Loucy (cell line): ENCODE data around the gene SLC43A2.

Experiments used
- H2AFZ ChIP-seq: fragments of 200-600 bp; sonication (generic); 2 replicates; pipeline ENCODE4 v1.6.0; 2016; ENCODE audit warnings: antibody characterized with exemption, mild to moderate bottlenecking, low read length, moderate library complexity
- H3F3A ChIP-seq: fragments of 200-600 bp; 2 replicates; pipeline ENCODE4 v1.6.0; 2016; ENCODE audit warnings: antibody characterized with exemption, low read depth, mild to moderate bottlenecking
- H3K27me3 ChIP-seq: fragments of 200-600 bp; sonication (generic); 2 replicates; pipeline ENCODE4 v1.6.1; 2014; ENCODE audit warnings: low read length, mild to moderate bottlenecking; ENCODE audit not compliant: insufficient read depth, poor library complexity, severe bottlenecking
- H3K36me3 ChIP-seq: fragments of 200-600 bp; sonication (generic); 2 replicates; pipeline ENCODE4 v1.6.1; 2016; ENCODE audit warnings: low read length; ENCODE audit not compliant: insufficient read depth
- H3K4me1 ChIP-seq: fragments of 200-600 bp; sonication (generic); 2 replicates; pipeline ENCODE4 v1.5.1; 2014; ENCODE audit warnings: low read length, mild to moderate bottlenecking; ENCODE audit not compliant: insufficient read depth, poor library complexity, severe bottlenecking
- H3K4me2 ChIP-seq: fragments of 200-600 bp; sonication (generic); 2 replicates; pipeline ENCODE4 v1.6.0; 2014; ENCODE audit warnings: antibody characterized with exemption, low read length, low read depth, mild to moderate bottlenecking; ENCODE audit not compliant: poor library complexity, severe bottlenecking
- H3K4me3 ChIP-seq: fragments of 200-600 bp; sonication (generic); 2 replicates; pipeline ENCODE4 v1.5.1; 2014; ENCODE audit warnings: low read length, mild to moderate bottlenecking, mixed read lengths; ENCODE audit not compliant: poor library complexity, severe bottlenecking
- H3K79me2 ChIP-seq: fragments of 200-600 bp; sonication (generic); 2 replicates; pipeline ENCODE4 v1.6.1; 2014; ENCODE audit warnings: low read length; ENCODE audit not compliant: insufficient read depth
- H3K9ac ChIP-seq: fragments of 200-600 bp; sonication (generic); 2 replicates; pipeline ENCODE4 v1.6.0; 2014; ENCODE audit warnings: mild to moderate bottlenecking, low read depth, low read length, moderate library complexity; ENCODE audit not compliant: poor library complexity, severe bottlenecking
- H3K9me2 ChIP-seq: fragments of 200-600 bp; sonication (generic); replicated peaks from 2 replicates; pipeline ENCODE4 v1.6.1; 2016; ENCODE audit warnings: low read depth, low read length, mixed read lengths
- H3K9me3 ChIP-seq: fragments of 200-600 bp; sonication (generic); 2 replicates; pipeline ENCODE4 v1.6.1; 2014; ENCODE audit warnings: mild to moderate bottlenecking, antibody characterized with exemption, low read length, low read depth; ENCODE audit not compliant: insufficient read depth
- H4K20me1 ChIP-seq: fragments of 200-600 bp; sonication (generic); 2 replicates; pipeline ENCODE4 v1.6.0; 2014; ENCODE audit warnings: antibody characterized with exemption, low read length, mild to moderate bottlenecking; ENCODE audit not compliant: insufficient read depth, poor library complexity, severe bottlenecking
- CTCF ChIP-seq: fragments of 200-600 bp; sonication (generic); conservative IDR thresholded peaks from 2 replicates; pipeline ENCODE4 v1.5.1; 2014; ENCODE audit warnings: mild to moderate bottlenecking, antibody characterized with exemption, low read length
- EZH2phosphoT487 ChIP-seq: fragments of 200-600 bp; IDR thresholded peaks from 2 replicates; pipeline ENCODE4 v1.6.1; 2018; ENCODE audit warnings: antibody characterized with exemption, mild to moderate bottlenecking, moderate library complexity, borderline replicate concordance

SLC43A2 gene

GRCh38 chr17:1647802-1648171 is 19.2 kb upstream of the SLC43A2 start:
- TF ChIP-seq EZH2phosphoT487 (no peak), CTCF (no peak)
- H3F3A ChIP-seq, result no peaks in the 10 kb centered on the region; the same call in 1 of the 2 replicates
- H3K27me3 ChIP-seq, result no peaks in the 10 kb centered on the region
- H3K4me3 ChIP-seq, result no peak overlapping the region
- H2AFZ ChIP-seq, result no peak overlapping the region
- peaks cover 27% of the 10 kb centered on the region for H3K4me1 ChIP-seq
- H3K9ac ChIP-seq, result no peak overlapping the region
- H3K9me2 ChIP-seq, result no peaks in the 10 kb centered on the region
- H3K9me3 ChIP-seq, result no peaks in the 10 kb centered on the region
- H3K36me3 ChIP-seq, result peaks cover 29% of the 10 kb centered on the region; the same call in 1 of the 2 replicates
- H3K4me2 ChIP-seq, result no peak overlapping the region
- peaks cover 21% of the 10 kb centered on the region for H3K79me2 ChIP-seq
- peaks cover 8% of the 10 kb centered on the region for H4K20me1 ChIP-seq

GRCh38 chr17:1646199-1646875 is 17.7 kb upstream of the SLC43A2 start:
- peaks cover 21% of the 10 kb centered on the region for H3K79me2 ChIP-seq
- H3F3A ChIP-seq, result no peaks in the 10 kb centered on the region
- peaks cover 12% of the 10 kb centered on the region for H4K20me1 ChIP-seq
- peak overlapping the region; percentile 96 for H3K9ac ChIP-seq
- H3K4me2 ChIP-seq, result peak overlapping the region; percentile 97
- no peaks in the 10 kb centered on the region for H3K9me2 ChIP-seq
- H3K27me3 ChIP-seq, result no peaks in the 10 kb centered on the region
- H2AFZ ChIP-seq, result no peak overlapping the region
- H3K36me3 ChIP-seq, result peaks cover 14% of the 10 kb centered on the region; the same call in 1 of the 2 replicates
- no peaks in the 10 kb centered on the region for H3K9me3 ChIP-seq
- H3K4me3 ChIP-seq, result peak overlapping the region; percentile 85
- TF ChIP-seq EZH2phosphoT487 (no peak), CTCF (no peak)
- peaks cover 27% of the 10 kb centered on the region for H3K4me1 ChIP-seq

- H3K9ac ChIP-seq, result peak within 1 kb of the TSS; percentile 96
- H3F3A ChIP-seq, result no peaks in the 10 kb centered on the region
- peak within 1 kb of the TSS; percentile 97 for H3K4me2 ChIP-seq
- peaks cover 21% of the 10 kb centered on the region for H3K79me2 ChIP-seq
- peak within 1 kb of the TSS; percentile 85 for H3K4me3 ChIP-seq
- no peaks in the 10 kb centered on the region for H3K9me3 ChIP-seq
- no peaks in the 10 kb centered on the region for H3K9me2 ChIP-seq
- peaks cover 6% of the 10 kb centered on the region; the same call in 1 of the 2 replicates for H3K36me3 ChIP-seq
- no peaks in the 10 kb centered on the region for H3K27me3 ChIP-seq
- no peak for TF ChIP-seq CTCF
- no peak for TF ChIP-seq EZH2phosphoT487
- H3K4me1 ChIP-seq, result peaks cover 27% of the 10 kb centered on the region
- peaks cover 12% of the 10 kb centered on the region for H4K20me1 ChIP-seq
- peak within 1 kb of the TSS; percentile 63 for H2AFZ ChIP-seq
These were observed 16.9 kb upstream of the SLC43A2 start, which contains the start of gene SCARF1 for GRCh38 chr17:1645207-1646171. SCARF1 (minus strand) TSS chr17:1645732; CDS start chr17:1645697, 35 bp downstream.
